ENCODE data around the gene MRPS2.

DNA sequence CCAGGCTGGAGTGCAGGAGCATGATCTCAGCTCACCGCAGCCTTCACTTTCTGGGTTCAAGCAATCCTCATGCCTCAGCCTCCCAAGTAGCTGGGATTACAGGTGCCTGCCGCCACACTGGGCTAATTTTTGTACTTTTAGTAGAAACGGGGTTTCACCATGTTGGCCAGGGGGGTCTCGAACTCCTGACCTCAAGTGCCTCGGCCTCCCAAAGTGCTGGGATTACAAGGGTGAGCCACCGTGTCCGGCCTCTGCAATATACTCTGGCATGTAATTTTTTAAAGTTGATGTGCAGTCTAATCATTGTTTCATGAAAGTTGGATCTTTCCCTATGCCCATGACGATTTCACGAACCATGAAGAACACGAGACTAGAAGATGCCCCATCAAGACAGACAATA, 49.5 kb upstream of the MRPS2 start:
- TF ChIP-seq POLR2A (IDR thresholded peaks at IDR 0.05; ENCODE audit: low read depth, low read length): no peak
- TF ChIP-seq POLR2AphosphoS5 (IDR thresholded peaks at IDR 0.05; ENCODE audit: low read depth, low read length): no peak
